HepG2 (cell line): ENCODE results near the gene NBR1. TPM values are rescaled to one million over a fixed set of nuclear protein-coding genes. Genes with fewer than 3 reads are reported as not detected.

ENCODE experiments used
- CENPX ChIP-seq: sonication (generic); formaldehyde crosslinking; IDR thresholded peaks from 2 replicates; pipeline ENCODE4 v1.9.0; 2021; ENCODE audit warnings: mild to moderate bottlenecking, missing genetic modification reagents, moderate library complexity
- FOXM1 ChIP-seq: sonication (generic); formaldehyde crosslinking; IDR thresholded peaks from 2 replicates; pipeline ENCODE4 v1.5.0; 2020; ENCODE audit warnings: missing genetic modification reagents
- HES4 ChIP-seq: sonication (generic); formaldehyde crosslinking; IDR thresholded peaks from 2 replicates; pipeline ENCODE4 v1.9.0; 2021; ENCODE audit warnings: mild to moderate bottlenecking, missing genetic modification reagents, borderline replicate concordance
- JARID2 ChIP-seq: sonication (generic); formaldehyde crosslinking; IDR thresholded peaks from 2 replicates; pipeline ENCODE4 v1.8.1; 2023; ENCODE audit warnings: missing genetic modification reagents, inconsistent platforms; ENCODE audit not compliant: insufficient replicate concordance
- KMT2A ChIP-seq: sonication (generic); formaldehyde crosslinking; IDR thresholded peaks from 2 replicates; pipeline ENCODE4 v1.4.0; 2020; ENCODE audit warnings: missing genetic modification reagents
- MED8 ChIP-seq: sonication (generic); formaldehyde crosslinking; IDR thresholded peaks from 2 replicates; pipeline ENCODE4 v1.8.1; 2023; ENCODE audit warnings: mild to moderate bottlenecking, missing genetic modification reagents; ENCODE audit not compliant: insufficient replicate concordance
- NFRKB ChIP-seq: fragments of 450-650 bp; IDR thresholded peaks from 2 replicates; pipeline ENCODE4 v1.6.1; 2017
- RCOR2 ChIP-seq: IDR thresholded peaks from 2 replicates; pipeline ENCODE4 v1.6.1; 2016; ENCODE audit warnings: missing biosample characterization, missing genetic modification reagents
- RFX5 ChIP-seq: IDR thresholded peaks from 2 replicates; pipeline ENCODE4 v1.6.1; 2011; ENCODE audit warnings: low read depth, low read length, improper control_type of control experiment
- RNF2 ChIP-seq: fragments of 450-650 bp; conservative IDR thresholded peaks from 2 replicates; pipeline ENCODE4 v1.6.1; 2016; ENCODE audit warnings: low read depth
- SNAPC4 ChIP-seq: sonication (generic); formaldehyde crosslinking; IDR thresholded peaks from 2 replicates; pipeline ENCODE4 v1.4.0; 2020; ENCODE audit warnings: mild to moderate bottlenecking, missing genetic modification reagents
- TCF12 ChIP-seq, 2 experiments: fragments of 450-650 bp in 1 of 2; sonication (generic) in 1 of 2; formaldehyde crosslinking in 1 of 2; IDR thresholded peaks; 2 replicates each; pipeline versions ENCODE4 v1.6.1 to v1.8.0; 2017 to 2022; ENCODE audit warnings: antibody characterized with exemption in 1 of 2, mild to moderate bottlenecking in 1 of 2, missing genetic modification reagents in 1 of 2, moderate library complexity in 1 of 2
- THAP8 ChIP-seq: sonication (generic); formaldehyde crosslinking; IDR thresholded peaks from 2 replicates; pipeline ENCODE4 v1.5.1; 2020; ENCODE audit warnings: missing genetic modification reagents, mild to moderate bottlenecking, borderline replicate concordance
- TRIM22 ChIP-seq: fragments of 450-650 bp; IDR thresholded peaks from 2 replicates; pipeline ENCODE4 v1.6.1; 2017
- ZBTB3 ChIP-seq: sonication (generic); formaldehyde crosslinking; IDR thresholded peaks from 2 replicates; pipeline ENCODE4 v1.4.0; 2020; ENCODE audit warnings: low read depth, mild to moderate bottlenecking, moderate library complexity, missing genetic modification reagents, borderline replicate concordance
- ZFP37 ChIP-seq: sonication (generic); formaldehyde crosslinking; IDR thresholded peaks from 2 replicates; pipeline ENCODE4 v1.4.0; 2020; ENCODE audit warnings: missing genetic modification reagents, borderline replicate concordance
- ZNF572 ChIP-seq: sonication (generic); formaldehyde crosslinking; IDR thresholded peaks from 2 replicates; pipeline ENCODE4 v1.5.1; 2020; ENCODE audit warnings: mild to moderate bottlenecking, missing genetic modification reagents
- ZNF589 ChIP-seq: sonication (generic); formaldehyde crosslinking; conservative IDR thresholded peaks from 2 replicates; pipeline ENCODE4 v1.8.0; 2022; ENCODE audit warnings: mild to moderate bottlenecking, moderate library complexity, missing genetic modification reagents
- polyA plus RNA-seq, 8 experiments: library from polyadenylated mRNA; depleted of rRNA in 3 of 8; stranded (reverse) in 7 of 8; unstranded in 1 of 8; fragments of >200 nt; fragmentation: Illumina TruSeq in 4 of 8; extraction: Trizol in 4 of 8; gene quantifications; 2 replicates each; pipeline versions ENCODE4 v1.2.1 to v1.2.3, GENCODE V29; 2011 to 2016; ENCODE audit warnings: low read depth in 4 of 8, missing spikeins in 1 of 8, mixed read lengths in 1 of 8; ENCODE audit not compliant: insufficient read depth in 1 of 8
- total RNA-seq, 5 experiments: library from RNA; depleted of rRNA; stranded (reverse); fragments of >200 nt; fragmentation: Illumina TruSeq; extraction: Trizol; gene quantifications; 2 replicates each; pipeline ENCODE4 v1.2.3, GENCODE V29; 2016; ENCODE audit warnings: low read depth in 1 of 5
- TF ChIP-seq, protein P1 (sequence below): sonication (generic); formaldehyde crosslinking; IDR thresholded peaks from 2 replicates; pipeline ENCODE4 v1.4.0; 2020; ENCODE audit warnings: low read depth, missing genetic modification reagents

The NBR1 gene
- total and polyA plus RNA-seq, 2 of the 13 experiments (the other 11 are each of a cell fraction or from before 2014, with no cell fraction given), result 51.7 to 121 TPM

- TF ChIP-seq TCF12 (IDR thresholded peaks at IDR 0.05) (no peak), TCF12 (CRISPR knock-in tag; IDR thresholded peaks at IDR 0.05) (no peak), ZFP37 (no peak), MED8 (no peak), NFRKB (no peak), HES4 (CRISPR knock-in tag) (no peak), SNAPC4 (no peak), TRIM22 (no peak), RCOR2 (CRISPR knock-in tag) (0 out of 2 replicates have a peak, but pooled peaks have one; percentile 46), ZBTB3 (CRISPR knock-in tag) (no peak), FOXM1 (CRISPR knock-in tag) (no peak), ZNF572 (CRISPR knock-in tag) (no peak), JARID2 (CRISPR knock-in tag) (no peak), THAP8 (CRISPR knock-in tag) (no peak), RNF2 (no peak), KMT2A (CRISPR knock-in tag) (no peak), CENPX (CRISPR knock-in tag) (no peak), RFX5 (no peak), ZNF589 (no peak)
- TF ChIP-seq, protein P1, sequence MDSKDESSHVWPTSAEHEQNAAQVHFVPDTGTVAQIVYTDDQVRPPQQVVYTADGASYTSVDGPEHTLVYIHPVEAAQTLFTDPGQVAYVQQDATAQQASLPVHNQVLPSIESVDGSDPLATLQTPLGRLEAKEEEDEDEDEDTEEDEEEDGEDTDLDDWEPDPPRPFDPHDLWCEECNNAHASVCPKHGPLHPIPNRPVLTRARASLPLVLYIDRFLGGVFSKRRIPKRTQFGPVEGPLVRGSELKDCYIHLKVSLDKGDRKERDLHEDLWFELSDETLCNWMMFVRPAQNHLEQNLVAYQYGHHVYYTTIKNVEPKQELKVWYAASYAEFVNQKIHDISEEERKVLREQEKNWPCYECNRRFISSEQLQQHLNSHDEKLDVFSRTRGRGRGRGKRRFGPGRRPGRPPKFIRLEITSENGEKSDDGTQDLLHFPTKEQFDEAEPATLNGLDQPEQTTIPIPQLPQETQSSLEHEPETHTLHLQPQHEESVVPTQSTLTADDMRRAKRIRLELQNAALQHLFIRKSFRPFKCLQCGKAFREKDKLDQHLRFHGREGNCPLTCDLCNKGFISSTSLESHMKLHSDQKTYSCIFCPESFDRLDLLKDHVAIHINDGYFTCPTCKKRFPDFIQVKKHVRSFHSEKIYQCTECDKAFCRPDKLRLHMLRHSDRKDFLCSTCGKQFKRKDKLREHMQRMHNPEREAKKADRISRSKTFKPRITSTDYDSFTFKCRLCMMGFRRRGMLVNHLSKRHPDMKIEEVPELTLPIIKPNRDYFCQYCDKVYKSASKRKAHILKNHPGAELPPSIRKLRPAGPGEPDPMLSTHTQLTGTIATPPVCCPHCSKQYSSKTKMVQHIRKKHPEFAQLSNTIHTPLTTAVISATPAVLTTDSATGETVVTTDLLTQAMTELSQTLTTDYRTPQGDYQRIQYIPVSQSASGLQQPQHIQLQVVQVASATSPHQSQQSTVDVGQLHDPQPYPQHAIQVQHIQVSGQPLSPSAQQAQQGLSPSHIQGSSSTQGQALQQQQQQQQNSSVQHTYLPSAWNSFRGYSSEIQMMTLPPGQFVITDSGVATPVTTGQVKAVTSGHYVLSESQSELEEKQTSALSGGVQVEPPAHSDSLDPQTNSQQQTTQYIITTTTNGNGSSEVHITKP (CRISPR knock-in tag), result no peak
Observed at GRCh38 chr17:43134774-43135453, 36.1 kb upstream of the NBR1 start (continued).
